AG08395 (cell line): ENCODE data around the gene ITPRIP.

ENCODE experiments used
- DNase-seq: peaks from one replicate; pipeline ENCODE4 v3.0.0; 2012; ENCODE audit warnings: mixed read lengths, low spot score

ITPRIP gene

GRCh38 chr10:104307576-104308438, 30.5 kb downstream of the ITPRIP start:
- no peak for DNase-seq

GRCh38 chr10:104306897-104307296, 31.4 kb downstream of the ITPRIP start:
- no peak for DNase-seq

- DNase-seq = no peak
These were observed 33.3 kb downstream of the ITPRIP start for GRCh38 chr10:104304927-104305326.

DNA sequence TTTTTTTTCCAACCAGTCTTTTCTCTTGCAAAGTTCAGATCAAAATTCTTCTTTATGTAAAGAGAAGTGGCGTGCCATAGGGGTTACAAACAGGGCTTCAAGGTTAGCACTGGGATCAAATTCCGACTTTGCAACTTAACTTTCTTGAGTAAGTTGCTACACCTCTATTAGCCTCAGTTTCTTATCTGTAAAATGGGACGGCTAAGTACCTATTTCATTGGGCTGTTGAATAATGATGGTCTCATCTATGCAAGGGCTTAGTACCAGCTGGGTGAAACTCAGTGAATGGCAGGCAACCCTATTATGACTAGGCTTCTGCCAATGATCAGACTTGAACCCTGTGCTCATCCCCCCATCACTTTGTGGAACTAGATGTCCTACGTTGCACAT, 33.9 kb downstream of the ITPRIP start:
- DNase-seq = no peak

DNA sequence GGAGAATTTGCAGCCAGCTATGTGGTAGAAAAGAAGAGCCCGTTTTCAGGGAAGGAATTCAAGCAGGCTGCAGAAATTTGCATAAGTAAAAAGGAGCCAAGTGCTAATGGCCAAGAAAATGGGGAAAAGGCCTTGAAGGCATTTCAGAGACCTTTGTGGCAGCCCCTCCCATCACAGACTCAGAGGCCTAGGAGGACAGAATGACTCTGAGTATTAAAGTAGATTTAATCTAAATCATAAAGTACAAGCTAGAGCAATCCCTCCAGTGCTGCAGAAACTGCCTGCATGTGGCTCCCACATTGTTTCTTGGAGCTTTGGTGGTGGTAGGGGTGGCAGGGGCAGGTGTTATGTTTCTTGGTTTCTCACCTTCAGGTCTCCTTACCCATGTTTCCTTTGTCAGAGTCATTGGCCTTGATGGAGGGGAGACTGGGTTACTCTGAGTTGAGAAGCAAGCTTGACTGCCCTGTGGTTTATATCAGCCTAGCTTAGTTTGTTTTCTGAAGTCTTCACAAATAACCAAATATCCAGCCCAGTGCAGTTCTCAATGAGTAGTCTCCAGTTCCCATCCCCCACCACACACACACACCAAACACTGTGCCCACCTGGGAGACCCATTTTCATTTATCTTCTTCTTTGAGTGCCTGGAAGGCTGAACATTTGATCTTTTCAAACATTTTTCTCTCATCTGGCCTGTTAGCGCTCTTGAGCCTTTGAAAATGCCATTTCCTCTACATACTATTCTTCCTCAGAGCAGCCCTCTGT, 34.5 kb downstream of the ITPRIP start:
- DNase-seq = no peak

DNA sequence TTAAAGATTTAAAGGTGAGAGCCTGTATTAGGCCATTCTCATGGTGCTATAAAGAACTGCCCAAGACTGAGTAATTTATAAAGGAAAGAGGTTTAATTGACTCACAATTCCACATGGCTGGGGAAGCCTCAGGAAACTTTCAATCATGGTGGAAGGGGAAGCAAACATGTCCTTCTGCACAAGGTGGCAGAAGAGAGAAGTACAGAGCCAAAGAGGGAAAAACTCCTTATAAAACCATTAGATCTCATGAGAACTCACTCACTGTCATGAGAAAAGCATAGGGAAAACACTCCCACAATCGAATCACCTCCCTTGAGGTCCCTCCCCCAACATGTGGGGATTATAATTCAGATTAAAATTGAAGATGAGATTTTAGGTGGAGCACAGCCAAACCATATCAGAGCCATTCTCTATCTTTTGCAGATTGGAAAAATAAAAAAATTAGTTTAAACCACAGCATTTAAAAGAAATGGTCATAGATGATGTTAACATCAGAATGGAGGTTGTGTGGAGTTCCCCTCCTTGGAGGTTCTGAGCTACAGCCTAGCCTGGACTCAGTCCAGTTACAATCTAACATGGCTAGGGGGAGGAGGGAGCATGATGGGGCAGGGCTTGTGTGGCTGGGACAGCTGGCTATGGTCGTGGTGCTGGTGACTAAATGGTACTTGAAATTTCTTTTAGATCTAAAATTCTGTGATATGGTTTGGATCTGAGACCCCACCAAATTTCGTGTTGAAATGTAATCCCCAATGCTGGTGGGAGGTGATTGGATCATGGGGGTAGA, 36.2 kb downstream of the ITPRIP start:
- DNase-seq = no peak

GRCh38 chr10:104300736-104301292, 37.5 kb downstream of the ITPRIP start:
- peak; percentile 94 for DNase-seq

GRCh38 chr10:104300002-104300735, 38.1 kb downstream of the ITPRIP start:
- peak; percentile 78 for DNase-seq

DNA sequence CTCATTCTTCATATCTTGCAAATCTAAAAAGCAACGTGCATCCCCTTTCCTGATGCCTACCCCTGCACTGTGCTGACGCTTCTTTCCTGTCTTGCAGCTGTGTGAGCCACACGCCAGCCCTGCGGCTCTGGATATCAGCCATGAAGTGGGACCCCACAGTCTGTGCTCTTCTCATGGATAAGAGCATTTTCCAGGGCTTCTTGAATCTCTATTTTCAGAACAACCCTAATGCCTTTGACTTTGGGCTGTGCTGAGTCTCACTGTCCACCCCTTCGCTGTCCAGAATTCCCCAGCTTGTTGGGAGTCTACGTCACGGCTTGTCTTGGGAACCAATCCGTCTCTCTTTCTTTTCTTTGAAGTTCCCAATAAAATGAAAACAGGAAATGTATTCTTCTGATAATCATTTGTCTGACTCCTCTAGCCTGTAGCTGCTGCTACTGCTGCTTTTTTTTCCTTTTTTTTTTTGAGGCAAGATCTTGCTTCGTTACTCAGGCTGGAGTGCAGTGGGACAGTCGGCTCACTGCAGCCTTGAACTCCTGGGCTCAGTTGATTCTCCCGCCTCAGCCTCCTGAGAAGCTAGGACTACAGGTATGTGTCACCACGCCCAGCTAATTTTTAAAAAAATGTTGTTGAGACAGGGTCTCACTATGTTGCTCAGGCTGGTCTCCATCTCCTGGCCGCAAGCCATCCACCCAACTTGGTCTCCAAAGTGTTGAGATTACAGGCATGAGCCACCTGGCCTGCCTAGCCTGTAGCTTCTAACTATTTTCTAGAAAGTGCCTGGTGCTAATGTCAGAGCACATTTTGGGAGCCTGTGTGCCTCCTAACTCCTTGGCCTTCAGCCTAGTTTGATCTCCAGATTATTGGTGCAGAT, 39.0 kb downstream of the ITPRIP start:
- no peak for DNase-seq

GRCh38 chr10:104297697-104298660, 40.3 kb downstream of the ITPRIP start:
- DNase-seq = no peak

GRCh38 chr10:104296687-104297436, 41.4 kb downstream of the ITPRIP start:
- no peak for DNase-seq

- DNase-seq = no peak
These were observed 44.4 kb downstream of the ITPRIP start for GRCh38 chr10:104293781-104294321.

GRCh38 chr10:104293011-104293410, 45.3 kb downstream of the ITPRIP start:
- no peak for DNase-seq

DNA sequence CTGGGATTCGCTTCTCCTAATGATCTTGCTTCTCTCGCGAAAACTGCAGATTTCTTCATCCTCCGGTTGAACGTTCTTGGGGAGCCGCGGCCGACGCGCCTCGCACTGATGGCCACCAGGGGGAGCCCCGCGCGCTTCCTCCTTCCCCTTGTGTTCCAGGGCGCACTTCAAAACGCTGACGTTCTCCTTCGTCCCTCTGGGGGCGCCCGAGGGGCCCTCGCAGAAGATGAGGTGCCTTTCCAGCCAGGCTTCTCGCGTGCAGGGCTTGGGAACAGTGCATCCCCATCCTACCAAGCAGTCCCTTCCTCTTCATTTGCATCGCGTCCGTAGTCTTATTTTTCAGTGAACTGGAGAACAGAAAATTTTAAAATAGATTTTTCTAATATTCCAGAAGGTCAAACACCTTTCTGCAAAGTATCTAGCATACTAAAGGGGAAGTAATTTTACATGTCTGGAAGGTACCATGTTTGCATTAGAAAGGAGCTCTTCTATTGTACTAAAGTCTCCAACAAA, 46.8 kb downstream of the ITPRIP start:
- DNase-seq = peak; percentile 92

DNA sequence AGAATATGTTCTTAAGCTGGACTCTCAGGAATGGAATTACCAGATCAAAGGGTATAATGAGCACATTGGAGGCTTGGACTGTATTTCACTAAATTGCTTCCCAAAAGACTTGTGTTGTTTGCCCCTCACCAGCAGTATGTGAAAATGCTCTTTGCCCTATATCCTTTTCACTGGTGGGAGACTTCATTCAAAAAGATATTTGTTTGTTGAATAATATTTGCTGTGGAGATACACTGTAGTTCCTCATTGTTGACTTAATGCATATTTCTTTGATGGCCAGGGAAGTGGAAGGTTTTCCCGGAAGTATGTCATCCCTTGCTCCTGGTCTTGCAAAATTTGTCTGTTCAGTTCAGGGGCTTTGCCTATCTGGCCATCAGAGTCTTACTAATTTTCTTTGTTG, 49.9 kb downstream of the ITPRIP start:
- DNase-seq = no peak

- no peak for DNase-seq
These were observed 51.3 kb downstream of the ITPRIP start for GRCh38 chr10:104286939-104287338.

DNA sequence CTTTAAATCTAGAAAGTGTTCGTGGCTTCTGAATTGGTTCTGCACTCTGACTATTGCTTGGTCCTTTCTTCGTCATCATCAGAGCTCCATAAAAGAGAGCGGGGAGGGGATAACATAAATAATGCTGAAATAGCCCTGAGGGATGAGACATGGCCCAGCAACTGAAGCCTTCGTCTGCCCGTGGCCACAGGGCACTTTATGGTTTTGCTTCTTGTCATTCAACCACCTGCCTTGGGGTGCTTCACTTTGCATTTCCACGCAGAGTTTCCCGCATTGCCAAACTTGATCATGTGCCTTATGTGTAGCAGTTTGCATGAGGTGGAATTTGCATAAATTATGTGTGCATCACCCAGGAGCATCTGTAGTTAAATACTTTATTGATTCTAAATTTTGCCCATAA, 53.4 kb downstream of the ITPRIP start:
- DNase-seq = no peak

DNA sequence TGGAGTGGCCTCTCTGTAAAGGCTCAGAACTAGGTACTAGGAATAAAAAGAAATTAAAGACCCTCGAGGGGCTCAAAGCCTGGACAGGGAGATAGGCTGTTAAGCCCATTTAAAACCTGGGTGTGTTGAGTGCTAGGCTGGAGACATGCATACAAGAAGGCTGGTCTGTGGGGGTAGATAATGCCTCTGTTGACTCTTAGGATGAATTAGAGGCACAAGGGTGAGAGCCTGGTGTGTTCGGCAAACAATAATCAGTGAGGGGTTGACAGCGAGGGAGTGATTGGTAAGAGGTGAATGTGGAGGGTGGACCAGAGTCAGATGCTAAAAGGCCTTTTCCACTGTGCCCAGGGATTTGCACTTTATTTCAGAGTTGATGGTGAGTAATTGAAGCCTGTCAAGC, 56.6 kb downstream of the ITPRIP start:
- no peak for DNase-seq
